HG02884 (cell line): ENCODE data around the gene SMIM26.

Experiments
- ATAC-seq: cut with Tn5 transposase; IDR thresholded peaks from one replicate; pipeline ENCODE4 v1.9.1; 2021; ENCODE audit warnings: mild to moderate bottlenecking, moderate library complexity; ENCODE audit not compliant: unreplicated experiment

The SMIM26 gene

GRCh38 chr20:18578581-18578980 is 11.3 kb downstream of the SMIM26 start:
- no peak for ATAC-seq

- ATAC-seq, result no peak
Measured at GRCh38 chr20:18580012-18580411, 12.8 kb downstream of the SMIM26 start.

GRCh38 chr20:18585134-18585533 is 17.9 kb downstream of the SMIM26 start:
- ATAC-seq, result no peak

- peak; percentile 81 for ATAC-seq
Measured at GRCh38 chr20:18587665-18588573, 20.7 kb downstream of the SMIM26 start, which contains the start of gene DTD1. DTD1 (plus strand) TSS chr20:18588054; CDS start chr20:18588073, 19 bp downstream.

- ATAC-seq, result peak; percentile 12
Measured at GRCh38 chr20:18588574-18588933, 21.3 kb downstream of the SMIM26 start.

- ATAC-seq, result no peak
Measured at GRCh38 chr20:18589941-18590674, 22.9 kb downstream of the SMIM26 start.

- ATAC-seq, result no peak
Measured at GRCh38 chr20:18596270-18596669, 29.0 kb downstream of the SMIM26 start.

GRCh38 chr20:18609741-18610140 is 42.5 kb downstream of the SMIM26 start:
- no peak for ATAC-seq

- ATAC-seq, result no peak
Measured at GRCh38 chr20:18611492-18611891, 44.3 kb downstream of the SMIM26 start.

GRCh38 chr20:18613553-18613952 is 46.3 kb downstream of the SMIM26 start:
- no peak for ATAC-seq

- ATAC-seq, result no peak
Measured at GRCh38 chr20:18614244-18614643, 47.0 kb downstream of the SMIM26 start.

GRCh38 chr20:18615020-18615650 is 47.9 kb downstream of the SMIM26 start:
- no peak for ATAC-seq
